DMS 273 (cell line): Measurements from ENCODE around the gene TGFBR3.

Source experiments
- DNase-seq: peaks from one replicate; lab custom pipeline; 2025; ENCODE audit not compliant: unreplicated experiment; lab: John Stamatoyannopoulos, UW

The TGFBR3 gene

GRCh38 chr1:91741906-91742305, 144.0 kb downstream of the TGFBR3 start:
- DNase-seq = no peak

GRCh38 chr1:91741301-91741700, 144.7 kb downstream of the TGFBR3 start:
- no peak for DNase-seq

- DNase-seq = no peak
Observed at GRCh38 chr1:91737650-91738049, 148.3 kb downstream of the TGFBR3 start.

- DNase-seq = no peak
Observed at GRCh38 chr1:91736715-91737615, 149.0 kb downstream of the TGFBR3 start.

GRCh38 chr1:91736146-91736714, 149.7 kb downstream of the TGFBR3 start:
- DNase-seq = no peak

- DNase-seq = no peak
Observed at GRCh38 chr1:91735266-91735845, 150.6 kb downstream of the TGFBR3 start.

GRCh38 chr1:91734761-91735160, 151.2 kb downstream of the TGFBR3 start:
- DNase-seq = no peak

GRCh38 chr1:91733108-91733710, 152.7 kb downstream of the TGFBR3 start:
- no peak for DNase-seq

- DNase-seq = peak; percentile 70
Observed at GRCh38 chr1:91732291-91733107, 153.5 kb downstream of the TGFBR3 start.

- peak; percentile 28 for DNase-seq
Observed at GRCh38 chr1:91731815-91732214, 154.1 kb downstream of the TGFBR3 start.

GRCh38 chr1:91730801-91731732, 154.9 kb downstream of the TGFBR3 start:
- peak; percentile 66 for DNase-seq

- no peak for DNase-seq
Observed at GRCh38 chr1:91729621-91730358, 156.2 kb downstream of the TGFBR3 start.

GRCh38 chr1:91727763-91728162, 158.2 kb downstream of the TGFBR3 start:
- peak; percentile 31 for DNase-seq

GRCh38 chr1:91725989-91726721, 159.8 kb downstream of the TGFBR3 start:
- DNase-seq = peak; percentile 22

GRCh38 chr1:91725618-91725988, 160.3 kb downstream of the TGFBR3 start:
- peak; percentile 7 for DNase-seq

GRCh38 chr1:91724644-91725043, 161.3 kb downstream of the TGFBR3 start:
- DNase-seq = no peak

- DNase-seq = no peak
Observed at GRCh38 chr1:91724231-91724630, 161.7 kb downstream of the TGFBR3 start.

GRCh38 chr1:91720044-91720443, 165.9 kb downstream of the TGFBR3 start:
- no peak for DNase-seq
